PC-3 (cell line): ENCODE results near the gene ACER1.

Experiments
- EZH2phosphoT487 ChIP-seq: fragments of 300-600 bp; sonication (generic); IDR thresholded peaks from 2 replicates; pipeline ENCODE4 v1.6.1; 2018; ENCODE audit warnings: mild to moderate bottlenecking, antibody characterized with exemption, low read length, borderline replicate concordance
- TF ChIP-seq, protein P1 (sequence below): fragments of 300-600 bp; sonication (generic); conservative IDR thresholded peaks from 2 replicates; pipeline ENCODE4 v1.5.1; 2017; ENCODE audit warnings: antibody characterized with exemption, low read depth, mild to moderate bottlenecking, low read length

DNA sequence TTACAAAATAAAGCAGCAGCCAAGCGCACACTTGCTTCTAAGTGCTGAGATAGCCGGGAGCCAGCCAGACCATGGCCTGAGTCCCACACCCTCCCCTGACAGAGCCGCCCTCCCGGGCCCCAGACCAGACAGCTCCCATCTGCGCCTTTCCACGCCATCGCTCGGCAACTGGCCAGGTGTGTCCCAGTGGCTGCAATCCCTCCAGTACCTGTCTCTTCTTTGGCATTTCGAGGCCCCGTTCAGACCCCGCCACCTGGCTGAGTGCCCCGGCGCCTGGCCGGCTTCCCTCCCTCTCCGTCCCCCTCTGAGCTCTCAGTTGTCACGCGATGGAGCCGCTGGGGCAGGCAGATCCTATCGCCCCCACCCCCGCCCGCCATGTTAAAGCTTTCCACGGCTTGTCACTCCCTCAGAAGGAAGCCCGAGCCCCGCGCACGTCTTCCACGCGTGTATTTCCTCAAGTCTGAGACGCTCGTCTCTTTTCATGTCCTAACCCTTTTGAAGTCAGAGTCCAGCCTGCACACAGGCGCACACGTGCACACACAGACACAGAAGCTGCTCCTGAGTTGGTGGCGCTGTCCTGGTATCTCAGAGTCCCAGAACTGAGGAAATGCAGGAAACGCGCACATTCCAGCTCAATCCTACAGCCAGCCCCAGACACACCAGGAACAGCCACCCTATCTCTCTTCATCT, 61.5 kb downstream of the ACER1 start:
- TF ChIP-seq, protein P1, sequence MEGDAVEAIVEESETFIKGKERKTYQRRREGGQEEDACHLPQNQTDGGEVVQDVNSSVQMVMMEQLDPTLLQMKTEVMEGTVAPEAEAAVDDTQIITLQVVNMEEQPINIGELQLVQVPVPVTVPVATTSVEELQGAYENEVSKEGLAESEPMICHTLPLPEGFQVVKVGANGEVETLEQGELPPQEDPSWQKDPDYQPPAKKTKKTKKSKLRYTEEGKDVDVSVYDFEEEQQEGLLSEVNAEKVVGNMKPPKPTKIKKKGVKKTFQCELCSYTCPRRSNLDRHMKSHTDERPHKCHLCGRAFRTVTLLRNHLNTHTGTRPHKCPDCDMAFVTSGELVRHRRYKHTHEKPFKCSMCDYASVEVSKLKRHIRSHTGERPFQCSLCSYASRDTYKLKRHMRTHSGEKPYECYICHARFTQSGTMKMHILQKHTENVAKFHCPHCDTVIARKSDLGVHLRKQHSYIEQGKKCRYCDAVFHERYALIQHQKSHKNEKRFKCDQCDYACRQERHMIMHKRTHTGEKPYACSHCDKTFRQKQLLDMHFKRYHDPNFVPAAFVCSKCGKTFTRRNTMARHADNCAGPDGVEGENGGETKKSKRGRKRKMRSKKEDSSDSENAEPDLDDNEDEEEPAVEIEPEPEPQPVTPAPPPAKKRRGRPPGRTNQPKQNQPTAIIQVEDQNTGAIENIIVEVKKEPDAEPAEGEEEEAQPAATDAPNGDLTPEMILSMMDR = peak; percentile 32; the same call in 1 of the 2 replicates
- no peak for TF ChIP-seq EZH2phosphoT487
